ENCODE measurements around the gene TTLL8.

DNA sequence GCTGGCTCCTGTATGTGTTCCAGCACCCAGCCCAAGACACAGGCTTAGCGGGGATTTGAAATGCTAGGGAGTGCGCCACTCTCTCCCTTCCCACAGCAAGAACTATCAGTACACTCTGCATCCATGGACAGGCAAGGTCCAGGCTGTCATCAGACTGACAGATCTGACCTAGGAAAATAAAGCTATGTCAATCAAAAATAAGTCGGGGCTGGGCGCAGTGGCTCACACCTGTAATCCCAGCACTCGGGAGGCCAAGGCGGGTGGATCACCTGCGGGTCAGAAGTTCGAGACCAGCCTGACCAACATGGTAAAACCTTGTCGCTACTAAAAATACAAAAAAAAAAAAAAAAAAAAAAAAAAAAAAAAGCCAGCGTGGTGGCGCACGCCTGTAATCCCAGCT is 30.0 kb upstream of the TTLL8 start:
- no peak for TF ChIP-seq CTCF (IDR thresholded peaks at IDR 0.05; ENCODE audit: low read depth, low read length)
- TF ChIP-seq, protein P1, sequence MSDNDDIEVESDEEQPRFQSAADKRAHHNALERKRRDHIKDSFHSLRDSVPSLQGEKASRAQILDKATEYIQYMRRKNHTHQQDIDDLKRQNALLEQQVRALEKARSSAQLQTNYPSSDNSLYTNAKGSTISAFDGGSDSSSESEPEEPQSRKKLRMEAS (IDR thresholded peaks at IDR 0.05; ENCODE audit: low read depth, low read length): no peak
- no peak for TF ChIP-seq POLR2A (IDR thresholded peaks at IDR 0.05; ENCODE audit: extremely low read depth, insufficient read length)
- no peak for TF ChIP-seq MYC (IDR thresholded peaks at IDR 0.05; ENCODE audit: low read depth, low read length)
